Stomach (tissue), 9 donors: Measurements from ENCODE around the gene ABCA10. TPM values are rescaled to one million over a fixed set of nuclear protein-coding genes. Genes with fewer than 3 reads are reported as not detected.
A peak's percentile ranks its signal among the peaks of the same experiment; 100 is the strongest.

ENCODE experiments used
- DNase-seq, 2 donors: peaks; one replicate each; pipeline versions ENCODE4 v3.0.0 to v3.0.0-alpha.2; 2013 to 2019
- H3K27ac ChIP-seq, 5 donors: fragments of 200-600 bp in 4 of 5; sonication (generic) in 4 of 5; one replicate each; pipeline ENCODE4 v1.5.1; 2013 to 2019; ENCODE audit warnings: mild to moderate bottlenecking in 1 of 5, moderate library complexity in 1 of 5
- H3K27me3 ChIP-seq, 3 donors: fragments of 200-600 bp; sonication (generic); one replicate each; pipeline ENCODE4 v1.5.1; 2017 to 2019; ENCODE audit warnings: mixed run types in 1 of 3
- H3K36me3 ChIP-seq, 4 donors: fragments of 200-600 bp; sonication (generic); 1 replicate in 3 of 4; 2 replicates in 1 of 4; pipeline ENCODE4 v1.5.1; 2016 to 2019
- H3K4me1 ChIP-seq, 4 donors: fragments of 200-600 bp; sonication (generic); one replicate each; pipeline ENCODE4 v1.5.1; 2016 to 2019
- H3K4me3 ChIP-seq, 4 donors: fragments of 200-600 bp; sonication (generic) in 3 of 4; one replicate each; pipeline ENCODE4 v1.5.1; 2016 to 2019; ENCODE audit warnings: mild to moderate bottlenecking in 1 of 4
- H3K9me3 ChIP-seq, 4 donors: fragments of 200-600 bp; sonication (generic); one replicate each; pipeline ENCODE4 v1.5.1; 2016 to 2019
- EP300 ChIP-seq: sonication (generic); formaldehyde crosslinking; IDR thresholded peaks from one replicate; pipeline ENCODE4 v1.6.1; 2017; ENCODE audit warnings: antibody characterized with exemption
- POLR2A ChIP-seq, 4 donors: fragments of 450-650 bp; IDR thresholded peaks; one replicate each; pipeline ENCODE4 v1.6.1; 2016; ENCODE audit warnings: antibody characterized with exemption in 4 of 4, control low read depth in 2 of 4, mild to moderate bottlenecking in 1 of 4, moderate library complexity in 1 of 4
- POLR2AphosphoS5 ChIP-seq, 3 donors: sonication (generic); formaldehyde crosslinking; IDR thresholded peaks; one replicate each; pipeline ENCODE4 v1.6.1; 2016; ENCODE audit warnings: antibody characterized with exemption in 3 of 3
- WGBS, 5 donors: extraction: QIAGEN DNeasy Blood & Tissue Kit in 3 of 5; methylation state at CpG; one replicate each; pipeline versions ENCODE4 v1.1.5 to v1.1.7; 2013 to 2018; 5-methylcytosine and 5-hydroxymethylcytosine counted together
- intact Hi-C: fragments of 100-400 bp; cut with DNase I; formaldehyde crosslinking; loops from one replicate; pipeline ENCODE4 v1.15.1; 2023; ENCODE audit warnings: low total_unique reads
- polyA plus RNA-seq, 3 donors: library from polyadenylated mRNA; stranded (reverse); fragments of 200-250 nt; gene quantifications; one replicate each; pipeline ENCODE4 v1.2.3, GENCODE V29; 2013
- small RNA-seq, 4 donors: library from RNA; depleted of rRNA; stranded (forward); fragments of <200 nt; gene quantifications; one replicate each; pipeline ENCODE3, GENCODE V24; 2016
- total RNA-seq, 5 donors: library from RNA; depleted of rRNA; stranded (reverse); fragments of >200 nt; gene quantifications; one replicate each; pipeline versions ENCODE4 v1.1.0 to v1.2.3, GENCODE V29; 2014 to 2016
- TF ChIP-seq, protein P1 (sequence below), 7 experiments: fragments of 450-650 bp in 4 of 7; fragments of 200-600 bp in 3 of 7; sonication (generic) in 3 of 7; IDR thresholded peaks; one replicate each; pipeline ENCODE4 v1.5.1; 2016 to 2019; ENCODE audit warnings: antibody characterized with exemption in 7 of 7, control low read depth in 2 of 7, mild to moderate bottlenecking in 1 of 7
- donor health status: healthy with polysubstance abuse.
- donor health status: Bipolar disorder and iron deficiency.
- donor health status: healthy.

ABCA10 gene
- total and polyA plus RNA-seq, 8 donors, result 0.29 to 34.9 (median 5.0) TPM

DNA sequence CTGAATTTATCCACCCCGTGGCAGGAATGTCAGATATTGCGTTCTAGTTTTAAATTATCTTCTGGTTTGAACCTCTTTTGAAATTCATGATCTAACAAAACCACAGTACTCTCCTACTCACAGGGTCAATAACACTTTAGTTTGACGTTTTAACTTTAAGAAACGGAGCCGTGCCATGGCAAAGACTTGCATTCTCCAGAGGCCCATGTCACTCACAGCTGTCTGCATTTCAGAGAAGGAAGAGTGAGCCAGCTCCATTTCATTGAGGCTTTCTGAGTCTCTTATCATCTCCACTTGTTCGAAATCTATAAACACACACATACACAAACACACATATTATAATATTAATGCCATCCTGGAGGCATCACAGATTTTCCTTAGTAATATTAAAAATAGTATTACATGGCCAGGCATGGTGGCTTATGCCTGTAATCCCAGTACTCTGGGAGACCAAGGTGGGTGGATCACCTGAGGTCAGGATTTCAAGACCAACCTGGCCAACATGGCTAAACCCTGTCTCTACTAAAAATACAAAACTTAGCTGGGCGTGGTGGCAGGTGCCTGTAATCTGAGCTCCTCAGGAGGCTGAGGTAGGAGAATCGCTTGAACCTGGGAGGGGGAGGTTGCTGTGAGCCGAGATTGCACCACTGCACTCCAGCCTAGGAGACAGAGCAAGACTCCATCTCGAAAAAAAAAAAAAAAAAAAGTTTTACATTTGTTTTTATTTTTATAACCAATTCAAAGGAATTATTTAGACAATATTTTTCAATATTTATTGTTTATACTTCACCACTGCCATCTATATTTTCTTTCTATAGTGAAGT, 122.5 kb downstream of the ABCA10 start:
- H3K36me3 ChIP-seq, result peaks cover 0 to 9% (median 6%) of the 10 kb centered on the region in 4 donors
- no peaks in the 10 kb centered on the region for H3K9me3 ChIP-seq
- no peak overlapping the region for H3K27ac ChIP-seq
- intact Hi-C loops, result no loop called here
- DNase-seq, result no peak
- H3K4me3 ChIP-seq, result no peak overlapping the region
- no peaks in the 10 kb centered on the region for H3K27me3 ChIP-seq
- H3K4me1 ChIP-seq, result peaks cover 0 to 9% (median 4%) of the 10 kb centered on the region in 4 donors
- TF ChIP-seq EP300, result no peak
- TF ChIP-seq, protein P1, sequence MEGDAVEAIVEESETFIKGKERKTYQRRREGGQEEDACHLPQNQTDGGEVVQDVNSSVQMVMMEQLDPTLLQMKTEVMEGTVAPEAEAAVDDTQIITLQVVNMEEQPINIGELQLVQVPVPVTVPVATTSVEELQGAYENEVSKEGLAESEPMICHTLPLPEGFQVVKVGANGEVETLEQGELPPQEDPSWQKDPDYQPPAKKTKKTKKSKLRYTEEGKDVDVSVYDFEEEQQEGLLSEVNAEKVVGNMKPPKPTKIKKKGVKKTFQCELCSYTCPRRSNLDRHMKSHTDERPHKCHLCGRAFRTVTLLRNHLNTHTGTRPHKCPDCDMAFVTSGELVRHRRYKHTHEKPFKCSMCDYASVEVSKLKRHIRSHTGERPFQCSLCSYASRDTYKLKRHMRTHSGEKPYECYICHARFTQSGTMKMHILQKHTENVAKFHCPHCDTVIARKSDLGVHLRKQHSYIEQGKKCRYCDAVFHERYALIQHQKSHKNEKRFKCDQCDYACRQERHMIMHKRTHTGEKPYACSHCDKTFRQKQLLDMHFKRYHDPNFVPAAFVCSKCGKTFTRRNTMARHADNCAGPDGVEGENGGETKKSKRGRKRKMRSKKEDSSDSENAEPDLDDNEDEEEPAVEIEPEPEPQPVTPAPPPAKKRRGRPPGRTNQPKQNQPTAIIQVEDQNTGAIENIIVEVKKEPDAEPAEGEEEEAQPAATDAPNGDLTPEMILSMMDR (IDR thresholded peaks at IDR 0.05), result no peak
- WGBS, 5 donors, result 68 to 82% (median 71%) methylated on average over 10 of the region's 10 CpGs

DNA sequence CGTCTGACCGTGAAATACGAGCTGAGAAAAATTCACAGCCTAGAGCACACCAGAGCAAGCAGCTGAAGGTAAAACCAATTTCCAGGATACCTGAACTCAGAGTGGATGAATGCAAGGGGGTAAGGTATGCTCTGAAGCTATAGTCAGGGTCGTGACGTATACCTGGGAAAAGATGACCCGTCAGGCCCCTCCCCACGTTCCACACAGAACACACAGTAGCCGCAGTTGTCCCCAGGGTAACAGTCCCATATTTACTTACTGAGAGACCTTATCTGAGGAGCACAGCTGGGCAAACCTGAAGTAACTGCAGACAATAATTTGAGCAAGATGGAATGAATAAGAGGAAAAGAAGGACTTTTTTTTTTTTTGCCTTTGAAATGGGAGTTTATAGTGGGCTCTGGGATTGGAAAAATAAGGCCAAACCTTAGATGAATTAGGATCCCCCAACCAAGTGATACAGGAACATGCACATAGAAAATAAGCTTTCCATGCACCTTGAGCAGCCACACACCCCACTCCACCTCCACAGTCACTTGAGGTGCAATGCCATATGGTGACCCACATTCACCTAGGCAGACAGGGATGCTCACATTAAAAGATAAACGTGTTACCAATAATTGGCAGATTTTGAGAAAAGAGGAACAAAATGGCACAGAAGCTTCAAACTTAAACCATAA, 124.9 kb downstream of the ABCA10 start:
- Histone ChIP-seq H3K27me3 (no peaks in the 10 kb centered on the region), H3K27ac (no peak overlapping the region), H3K4me1 (peaks cover 0 to 9% (median 4%) of the 10 kb centered on the region in 4 donors), H3K36me3 (peaks cover 0 to 11% (median 0%) of the 10 kb centered on the region in 4 donors), H3K9me3 (no peaks in the 10 kb centered on the region), H3K4me3 (no peak overlapping the region)
- no peak for TF ChIP-seq POLR2A (IDR thresholded peaks at IDR 0.05)
- TF ChIP-seq EP300, result no peak
- no peak for TF ChIP-seq POLR2AphosphoS5 (IDR thresholded peaks at IDR 0.05)
- TF ChIP-seq, protein P1 (IDR thresholded peaks at IDR 0.05), result no peak
- intact Hi-C loops, result no loop called here
- DNase-seq, result peak in 1 of 2 donors; percentile 63
- 34 to 58% (median 49%) methylated on average over 9 of the region's 9 CpGs for WGBS, 5 donors

DNA sequence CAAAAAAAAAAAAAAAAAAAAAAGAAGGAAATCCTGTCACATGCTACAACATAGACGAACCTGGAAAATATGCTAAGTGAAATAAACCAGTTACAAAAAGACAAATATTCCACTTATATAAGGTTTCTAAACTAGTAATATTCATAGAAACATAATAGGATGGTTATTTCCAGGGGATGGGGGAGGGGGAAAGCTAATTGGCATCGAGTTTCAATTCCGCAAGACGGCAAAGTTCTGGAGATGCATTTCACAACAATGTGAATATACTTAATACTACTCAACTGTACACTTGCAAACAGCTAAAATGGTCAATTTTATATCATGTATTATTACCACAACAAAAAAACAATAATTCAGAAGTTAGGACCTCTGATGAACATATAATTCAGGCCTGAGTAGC, 130.0 kb downstream of the ABCA10 start:
- intact Hi-C loops, result no loop called here
- Histone ChIP-seq H3K27ac (no peak overlapping the region), H3K9me3 (no peaks in the 10 kb centered on the region), H3K27me3 (no peaks in the 10 kb centered on the region), H3K36me3 (peaks cover 0 to 20% (median 9%) of the 10 kb centered on the region in 4 donors), H3K4me1 (peaks cover 0 to 3% (median 0%) of the 10 kb centered on the region in 4 donors), H3K4me3 (no peak overlapping the region)
- DNase-seq, result no peak
- TF ChIP-seq EP300 (no peak), POLR2AphosphoS5 (IDR thresholded peaks at IDR 0.05) (no peak), POLR2A (IDR thresholded peaks at IDR 0.05) (no peak)
- TF ChIP-seq, protein P1 (IDR thresholded peaks at IDR 0.05), result no peak
- WGBS, 5 donors, result 86 to 93% (median 90%) methylated on average over 4 of the region's 4 CpGs

Small RNA genes lying within 50 kb of the gene (small RNA-seq; reads per million reads assigned to genes)
- gene MIR4524B, result 0 to 0.07 (median 0) reads per million in 4 donors

Other genes starting within 250 kb of the ABCA10 start
- gene ABCA9, start 167.9 kb downstream of the ABCA10 start, total RNA-seq, result 10 to 100 TPM in 3 of 5 donors, 1 to 10 TPM in 2; 4.1 to 38.5 (median 30.4) TPM
- gene ABCA9, start 167.9 kb downstream of the ABCA10 start, polyA plus RNA-seq, result 1 to 10 TPM; 1.4 to 2.3 (median 1.7) TPM
- 10 to 100 TPM; 13.3 to 97.9 (median 25.9) TPM for gene ABCA6, start 86.9 kb downstream of the ABCA10 start, total RNA-seq
- 10 to 100 TPM in 1 of 3 donors, 1 to 10 TPM in 2; 4.5 to 11.9 (median 4.7) TPM for gene ABCA6, start 86.9 kb downstream of the ABCA10 start, polyA plus RNA-seq
- gene ABCA5, start 98.3 kb upstream of the ABCA10 start, total RNA-seq, result 10 to 100 TPM; 29.5 to 80.1 (median 58.0) TPM
- 10 to 100 TPM in 1 of 3 donors, 1 to 10 TPM in 2; 2.1 to 24.7 (median 4.8) TPM for gene ABCA5, start 98.3 kb upstream of the ABCA10 start, polyA plus RNA-seq
- 10 to 100 TPM in 3 of 5 donors, 1 to 10 TPM in 1, not detected in 1; 1.0 to 25.5 (median 12.0) TPM for gene MAP2K6, start 185.9 kb upstream of the ABCA10 start, total RNA-seq
- gene MAP2K6, start 185.9 kb upstream of the ABCA10 start, polyA plus RNA-seq, result 1 to 10 TPM; 1.2 to 4.6 (median 4.1) TPM